ENCODE measurements around the gene DNAI1.

- TF ChIP-seq CTCF (IDR thresholded peaks at IDR 0.05) (no peak), POLR2A (IDR thresholded peaks at IDR 0.05) (no peak)
Measured at GRCh38 chr9:34550681-34551270, 92.2 kb downstream of the DNAI1 start.
